HG03520 (cell line): ENCODE results near the gene ERCC6L2.
A peak's percentile ranks its signal among the peaks of the same experiment; 100 is the strongest.

ENCODE experiments used
- ATAC-seq: cut with Tn5 transposase; IDR thresholded peaks from one replicate; pipeline ENCODE4 v1.9.1; 2021; ENCODE audit warnings: mild to moderate bottlenecking, moderate library complexity; ENCODE audit not compliant: unreplicated experiment

Gene ERCC6L2

GRCh38 chr9:95978106-95978505 lies 102.6 kb downstream of the ERCC6L2 start:
- ATAC-seq, result no peak

GRCh38 chr9:95979446-95979845 lies 104.0 kb downstream of the ERCC6L2 start:
- no peak for ATAC-seq

GRCh38 chr9:95980262-95981125 lies 105.0 kb downstream of the ERCC6L2 start:
- ATAC-seq, result no peak

- ATAC-seq, result no peak
Measured at GRCh38 chr9:95981761-95982390, 106.4 kb downstream of the ERCC6L2 start.

- ATAC-seq, result no peak
Measured at GRCh38 chr9:95985440-95986055, 110.1 kb downstream of the ERCC6L2 start.

- ATAC-seq, result no peak
Measured at GRCh38 chr9:95989297-95989696, 113.8 kb downstream of the ERCC6L2 start.

- ATAC-seq, result no peak
Measured at GRCh38 chr9:95991326-95991725, 115.8 kb downstream of the ERCC6L2 start.

- ATAC-seq, result no peak
Measured at GRCh38 chr9:95992536-95992935, 117.0 kb downstream of the ERCC6L2 start.

GRCh38 chr9:95993337-95993736 lies 117.8 kb downstream of the ERCC6L2 start:
- no peak for ATAC-seq

- no peak for ATAC-seq
Measured at GRCh38 chr9:95999390-95999789, 123.9 kb downstream of the ERCC6L2 start.

GRCh38 chr9:96004379-96004778 lies 128.9 kb downstream of the ERCC6L2 start:
- ATAC-seq, result no peak

- ATAC-seq, result no peak
Measured at GRCh38 chr9:96006296-96006879, 130.9 kb downstream of the ERCC6L2 start.

- no peak for ATAC-seq
Measured at GRCh38 chr9:96006961-96007360, 131.5 kb downstream of the ERCC6L2 start.

GRCh38 chr9:96008502-96009222 lies 133.2 kb downstream of the ERCC6L2 start:
- no peak for ATAC-seq

GRCh38 chr9:96009223-96009602 lies 133.7 kb downstream of the ERCC6L2 start:
- no peak for ATAC-seq

GRCh38 chr9:96009690-96010472 lies 134.4 kb downstream of the ERCC6L2 start:
- no peak for ATAC-seq

GRCh38 chr9:96014078-96014477 lies 138.6 kb downstream of the ERCC6L2 start:
- ATAC-seq, result no peak

GRCh38 chr9:96015876-96016686 lies 140.6 kb downstream of the ERCC6L2 start:
- peak; percentile 44 for ATAC-seq
